H1 (cell line): ENCODE measurements around the gene FAM83C. TPM values are rescaled to one million over a fixed set of nuclear protein-coding genes. Genes with fewer than 3 reads are reported as not detected.
A peak's percentile ranks its signal among the peaks of the same experiment; 100 is the strongest.

ENCODE experiments used
- CTCF ChIA-PET: fragments of 300-600 bp; sonication (Branson Sonifier 250); formaldehyde crosslinking; loops from one replicate; lab custom pipeline; 2021; ENCODE audit not compliant: partially characterized antibody; lab: Charles Lee
- POLR2A ChIA-PET: fragments of 300-600 bp; sonication (Branson Sonifier 250); formaldehyde crosslinking; loops from one replicate; lab custom pipeline; 2021; ENCODE audit warnings: inconsistent platforms; ENCODE audit not compliant: partially characterized antibody; lab: Charles Lee
- DNase-seq, 2 experiments: peaks; one replicate each; pipeline versions ENCODE4 v3.0.0 to v3.0.0-alpha.2; 2010 to 2022; ENCODE audit warnings: low spot score in 2 of 2, low read depth in 1 of 2, mixed read lengths in 1 of 2
- FAIRE-seq: peaks from 2 replicates; lab custom pipeline; 2011; peaks lifted over from hg19 to GRCh38; lab: Jason Lieb, UNC
- H2AFZ ChIP-seq: 2 replicates; pipeline ENCODE4 v1.8.1; 2012; ENCODE audit warnings: low read length, inconsistent platforms
- H2AK5ac ChIP-seq: 2 replicates; pipeline ENCODE4 v1.6.1; 2013; ENCODE audit warnings: low read depth, low read length
- H2BK120ac ChIP-seq: replicated peaks from 2 replicates; pipeline ENCODE3; 2013; ENCODE audit warnings: low read depth, low read length, inconsistent platforms
- H2BK12ac ChIP-seq: 2 replicates; pipeline ENCODE4 v1.6.1; 2013; ENCODE audit warnings: low read depth, low read length
- H2BK15ac ChIP-seq: 2 replicates; pipeline ENCODE4 v1.6.1; 2013; ENCODE audit warnings: low read length
- H2BK20ac ChIP-seq: 2 replicates; pipeline ENCODE4 v1.6.1; 2013; ENCODE audit warnings: low read length
- H2BK5ac ChIP-seq: 2 replicates; pipeline ENCODE4 v1.6.1; 2013; ENCODE audit warnings: low read depth, low read length
- H3K14ac ChIP-seq: 2 replicates; pipeline ENCODE4 v1.6.1; 2013; ENCODE audit warnings: inconsistent platforms; ENCODE audit not compliant: insufficient read length
- H3K18ac ChIP-seq: 2 replicates; pipeline ENCODE4 v1.6.1; 2013; ENCODE audit warnings: low read length; ENCODE audit errors: extremely low read depth
- H3K23ac ChIP-seq: 2 replicates; pipeline ENCODE4 v1.6.1; 2013; ENCODE audit warnings: inconsistent platforms; ENCODE audit not compliant: insufficient read length
- H3K23me2 ChIP-seq: 2 replicates; pipeline ENCODE4 v1.6.1; 2013; ENCODE audit warnings: low read depth, low read length
- H3K27ac ChIP-seq: 2 replicates; pipeline ENCODE4 v1.6.1; 2011; ENCODE audit warnings: low read depth, low read length, inconsistent platforms
- H3K27me3 ChIP-seq, 4 experiments: replicated peaks in 1 of 4; 1 replicate in 1 of 4; 2 replicates in 3 of 4; pipeline versions ENCODE4 v1.6.1 to v1.8.1; 2011 to 2013; ENCODE audit warnings: low read length in 3 of 4, mild to moderate bottlenecking in 3 of 4, inconsistent platforms in 2 of 4, mixed read lengths in 2 of 4, moderate library complexity in 1 of 4; ENCODE audit not compliant: control insufficient read depth in 3 of 4, insufficient read depth in 3 of 4; ENCODE audit errors: extremely low read depth in 1 of 4
- H3K36me3 ChIP-seq, 4 experiments: 2 replicates each; pipeline versions ENCODE4 v1.6.1 to v1.8.1; 2011 to 2013; ENCODE audit warnings: mild to moderate bottlenecking in 4 of 4, low read length in 3 of 4, moderate library complexity in 2 of 4, control low read depth in 1 of 4, inconsistent platforms in 1 of 4; ENCODE audit not compliant: insufficient read depth in 4 of 4, control insufficient read depth in 2 of 4
- H3K4ac ChIP-seq: replicated peaks from 2 replicates; pipeline ENCODE3; 2013; ENCODE audit warnings: low read length, low read depth, mixed read lengths, inconsistent platforms; ENCODE audit not compliant: insufficient read length
- H3K4me1 ChIP-seq, 4 experiments: replicated peaks in 1 of 4; 1 replicate in 1 of 4; 2 replicates in 3 of 4; pipeline versions ENCODE4 v1.6.1 to v1.8.1; 2011 to 2013; ENCODE audit warnings: low read length in 3 of 4, inconsistent platforms in 2 of 4, mixed read lengths in 1 of 4; ENCODE audit not compliant: insufficient read depth in 4 of 4, control insufficient read depth in 3 of 4
- H3K4me2 ChIP-seq, 2 experiments: 2 replicates each; pipeline versions ENCODE4 v1.6.1 to v1.8.1; 2011 to 2013; ENCODE audit warnings: low read depth in 2 of 2, low read length in 2 of 2, control low read depth in 1 of 2, inconsistent platforms in 1 of 2, mild to moderate bottlenecking in 1 of 2; ENCODE audit not compliant: insufficient read depth in 1 of 2
- H3K4me3 ChIP-seq, 4 experiments: fragments of 200-600, 300-600 bp in 1 of 4; sonication (generic), shearing (Covaris generic), sonication (Bioruptor Twin) in 1 of 4; 2 replicates each; pipeline versions ENCODE4 v1.5.1 to v1.8.1; 2011 to 2016; ENCODE audit warnings: low read length in 4 of 4, low read depth in 3 of 4, control low read depth in 2 of 4, inconsistent platforms in 2 of 4, mild to moderate bottlenecking in 2 of 4, mixed read lengths in 1 of 4, moderate library complexity in 1 of 4; ENCODE audit not compliant: insufficient read depth in 2 of 4; ENCODE audit errors: extremely low read depth in 1 of 4
- H3K56ac ChIP-seq: replicated peaks from 2 replicates; pipeline ENCODE3; 2013; ENCODE audit warnings: low read depth, mild to moderate bottlenecking, mixed read lengths, low read length, inconsistent platforms; ENCODE audit not compliant: insufficient read length
- H3K79me1 ChIP-seq: 2 replicates; pipeline ENCODE4 v1.6.1; 2013; ENCODE audit warnings: low read depth, low read length, control low read depth
- H3K79me2 ChIP-seq, 2 experiments: 2 replicates each; pipeline versions ENCODE4 v1.6.1 to v1.8.1; 2012 to 2013; ENCODE audit warnings: low read length in 2 of 2, mild to moderate bottlenecking in 2 of 2, inconsistent platforms in 1 of 2; ENCODE audit not compliant: insufficient read depth in 2 of 2, control insufficient read depth in 1 of 2
- H3K9ac ChIP-seq, 4 experiments: replicated peaks in 1 of 4; 1 replicate in 1 of 4; 2 replicates in 3 of 4; pipeline versions ENCODE4 v1.6.1 to v1.8.1; 2011 to 2013; ENCODE audit warnings: low read depth in 3 of 4, low read length in 3 of 4, control low read depth in 2 of 4, mild to moderate bottlenecking in 2 of 4, moderate library complexity in 2 of 4, inconsistent platforms in 1 of 4; ENCODE audit errors: extremely low read depth in 1 of 4
- H3K9me3 ChIP-seq, 2 experiments: 2 replicates each; pipeline versions ENCODE4 v1.6.1 to v1.8.1; 2012 to 2013; ENCODE audit warnings: mild to moderate bottlenecking in 2 of 2, moderate library complexity in 2 of 2, control low read depth in 1 of 2, inconsistent platforms in 1 of 2, low read depth in 1 of 2, low read length in 1 of 2, mixed read lengths in 1 of 2; ENCODE audit not compliant: insufficient read depth in 2 of 2
- H4K20me1 ChIP-seq, 2 experiments: replicated peaks in 1 of 2; 2 replicates each; pipeline versions ENCODE3 to v1.8.1; 2011 to 2013; ENCODE audit warnings: inconsistent platforms in 2 of 2, low read length in 2 of 2, mild to moderate bottlenecking in 1 of 2; ENCODE audit not compliant: insufficient read depth in 2 of 2, control insufficient read depth in 1 of 2
- H4K5ac ChIP-seq: 2 replicates; pipeline ENCODE4 v1.6.1; 2013; ENCODE audit warnings: low read length, low read depth, mixed read lengths, inconsistent platforms; ENCODE audit not compliant: insufficient read length
- H4K8ac ChIP-seq: 2 replicates; pipeline ENCODE4 v1.8.0; 2013; ENCODE audit warnings: mild to moderate bottlenecking, moderate library complexity, low read length, inconsistent platforms; ENCODE audit not compliant: insufficient read depth; ENCODE audit errors: extremely low read depth
- H4K91ac ChIP-seq: replicated peaks from 2 replicates; pipeline ENCODE3; 2013; ENCODE audit warnings: low read length, mixed read lengths, inconsistent platforms; ENCODE audit not compliant: insufficient read length
- BCL11A ChIP-seq, 2 experiments: IDR thresholded peaks; one replicate each; pipeline ENCODE4 v1.6.1; 2011; ENCODE audit warnings: low read depth in 2 of 2, low read length in 2 of 2, mild to moderate bottlenecking in 2 of 2
- BRCA1 ChIP-seq: IDR thresholded peaks from 2 replicates; pipeline ENCODE4 v1.6.1; 2012; ENCODE audit warnings: low read depth, low read length, improper control_type of control experiment
- NRF1 ChIP-seq: IDR thresholded peaks from 2 replicates; pipeline ENCODE4 v1.6.1; 2011; ENCODE audit warnings: mild to moderate bottlenecking, low read depth, low read length, improper control_type of control experiment
- POLR2AphosphoS5 ChIP-seq: IDR thresholded peaks from 2 replicates; pipeline ENCODE4 v1.6.1; 2011; ENCODE audit warnings: low read depth, low read length
- RFX5 ChIP-seq: IDR thresholded peaks from 2 replicates; pipeline ENCODE4 v1.6.1; 2011; ENCODE audit warnings: low read depth, low read length, improper control_type of control experiment, borderline replicate concordance
- RXRA ChIP-seq: IDR thresholded peaks from 2 replicates; pipeline ENCODE4 v1.6.1; 2011; ENCODE audit warnings: low read depth, mild to moderate bottlenecking, low read length, moderate library complexity; ENCODE audit not compliant: insufficient read depth
- SP2 ChIP-seq: IDR thresholded peaks from 2 replicates; pipeline ENCODE4 v1.6.1; 2012; ENCODE audit warnings: mild to moderate bottlenecking, low read length, inconsistent platforms
- SP4 ChIP-seq: IDR thresholded peaks from 2 replicates; pipeline ENCODE4 v1.6.1; 2012; ENCODE audit warnings: low read length, inconsistent platforms
- WGBS, 2 experiments: shearing (Covaris generic) in 1 of 2; methylation state at CpG; one replicate each; pipeline versions ENCODE4 v1.1.6 to v1.1.7; 2013 to 2015; ENCODE audit warnings: low lambda C conversion rate in 2 of 2, mixed read lengths in 2 of 2, inconsistent platforms in 1 of 2, low coverage in 1 of 2, missing lambda C conversion rate in 1 of 2; ENCODE audit not compliant: insufficient replicate concordance in 2 of 2, insufficient coverage in 1 of 2, insufficient read length in 1 of 2; ENCODE audit errors: extremely low coverage in 1 of 2, missing lambda C conversion rate in 1 of 2; 5-methylcytosine and 5-hydroxymethylcytosine counted together
- polyA plus RNA-seq, 7 experiments: library from polyadenylated mRNA; depleted of rRNA in 3 of 7; stranded (reverse) in 5 of 7; unstranded in 2 of 7; fragments of >200 nt in 5 of 7; fragments of 200-250 nt in 2 of 7; gene quantifications; 1 replicate in 5 of 7; 2 replicates in 1 of 7; 4 replicates in 1 of 7; pipeline versions ENCODE4 v1.2.1 to v1.2.3, GENCODE V29; 2011 to 2013; ENCODE audit warnings: missing spikeins in 2 of 7, mixed read lengths in 2 of 7
- total RNA-seq: library from RNA; stranded (reverse); fragmentation: NEBNext Ultra II Directional; extraction: Animal tissue kit (Norgen Biotek cat#: 25700); gene quantifications from 2 replicates; pipeline ENCODE4 v1.2.1, GENCODE V29; 2021
- TF ChIP-seq, protein P1 (sequence below): IDR thresholded peaks from 2 replicates; pipeline ENCODE4 v1.6.1; 2012; ENCODE audit warnings: low read length, inconsistent platforms
- TF ChIP-seq, protein P2 (sequence below): IDR thresholded peaks from 2 replicates; pipeline ENCODE4 v1.6.1; 2012; ENCODE audit warnings: inconsistent platforms

The FAM83C gene
- total and polyA plus RNA-seq, 2 of the 8 experiments (the other 6 are each of a cell fraction or from before 2014, with no cell fraction given), result not detected

GRCh38 chr20:35297155-35297554, 4.9 kb upstream of the FAM83C start:
- FAIRE-seq (no peak), DNase-seq (no peak)
- Histone ChIP-seq H3K79me2 (no peaks in the 10 kb centered on the region), H4K8ac (peak overlapping the region; percentile 17; the same call in 1 of the 2 replicates), H3K14ac (no peak overlapping the region), H3K9me3 (no peaks in the 10 kb centered on the region), H3K56ac (no peak overlapping the region), H3K27me3 (no peaks in the 10 kb centered on the region), H4K5ac (no peak overlapping the region), H3K4me1 (no peaks in the 10 kb centered on the region; a peak in 2 of 7 replicates), H2BK15ac (no peak overlapping the region), H2AK5ac (no peak overlapping the region), H2BK12ac (no peak overlapping the region), H3K79me1 (no peaks in the 10 kb centered on the region), H2BK120ac (no peak overlapping the region), H3K27ac (no peak overlapping the region), H3K36me3 (no peaks in the 10 kb centered on the region), H3K4me2 (no peak overlapping the region), H3K23me2 (no peaks in the 10 kb centered on the region), H3K9ac (no peak overlapping the region), H3K4me3 (no peak overlapping the region), H4K91ac (no peak overlapping the region), H3K4ac (no peak overlapping the region), H3K18ac (no peak overlapping the region), H2AFZ (no peak overlapping the region), H2BK5ac (no peak overlapping the region), H2BK20ac (no peak overlapping the region), H4K20me1 (no peaks in the 10 kb centered on the region), H3K23ac (no peak overlapping the region)
- CTCF ChIA-PET, result interaction anchor here (0.6 to 13.8 kb wide), 7 partner anchors 10 to 148 kb away, joined by 3 to 130 read pairs (median 3); partner anchors contain the start of genes EIF6 and MMP24OS
- 88% methylated on average over 8 of the region's 8 CpGs; no CpG with 5 or more reads in 1 of the 2 experiments for WGBS, 2 experiments
- POLR2A ChIA-PET, result interaction anchor here (3.4 kb wide), 1 partner anchor 18 kb away, joined by 10 read pairs; no protein-coding TSS in a partner anchor
- TF ChIP-seq RFX5 (no peak), SP4 (no peak), BRCA1 (no peak), NRF1 (no peak), BCL11A (IDR thresholded peaks at IDR 0.05; ENCODE audit: low read depth in 2 of 2, low read length in 2 of 2) (no peak), SP2 (no peak), RXRA (no peak), POLR2AphosphoS5 (no peak)
- TF ChIP-seq, protein P1, sequence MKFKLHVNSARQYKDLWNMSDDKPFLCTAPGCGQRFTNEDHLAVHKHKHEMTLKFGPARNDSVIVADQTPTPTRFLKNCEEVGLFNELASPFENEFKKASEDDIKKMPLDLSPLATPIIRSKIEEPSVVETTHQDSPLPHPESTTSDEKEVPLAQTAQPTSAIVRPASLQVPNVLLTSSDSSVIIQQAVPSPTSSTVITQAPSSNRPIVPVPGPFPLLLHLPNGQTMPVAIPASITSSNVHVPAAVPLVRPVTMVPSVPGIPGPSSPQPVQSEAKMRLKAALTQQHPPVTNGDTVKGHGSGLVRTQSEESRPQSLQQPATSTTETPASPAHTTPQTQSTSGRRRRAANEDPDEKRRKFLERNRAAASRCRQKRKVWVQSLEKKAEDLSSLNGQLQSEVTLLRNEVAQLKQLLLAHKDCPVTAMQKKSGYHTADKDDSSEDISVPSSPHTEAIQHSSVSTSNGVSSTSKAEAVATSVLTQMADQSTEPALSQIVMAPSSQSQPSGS, result no peak
- TF ChIP-seq, protein P2, sequence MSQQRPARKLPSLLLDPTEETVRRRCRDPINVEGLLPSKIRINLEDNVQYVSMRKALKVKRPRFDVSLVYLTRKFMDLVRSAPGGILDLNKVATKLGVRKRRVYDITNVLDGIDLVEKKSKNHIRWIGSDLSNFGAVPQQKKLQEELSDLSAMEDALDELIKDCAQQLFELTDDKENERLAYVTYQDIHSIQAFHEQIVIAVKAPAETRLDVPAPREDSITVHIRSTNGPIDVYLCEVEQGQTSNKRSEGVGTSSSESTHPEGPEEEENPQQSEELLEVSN, result no peak
